Measurements from ENCODE around the gene EFNA5. TPM values are rescaled to one million over a fixed set of nuclear protein-coding genes. Genes with fewer than 3 reads are reported as not detected.

Gene EFNA5
- total RNA-seq, 1 donor from 2014 or later, result 11.8 TPM

DNA sequence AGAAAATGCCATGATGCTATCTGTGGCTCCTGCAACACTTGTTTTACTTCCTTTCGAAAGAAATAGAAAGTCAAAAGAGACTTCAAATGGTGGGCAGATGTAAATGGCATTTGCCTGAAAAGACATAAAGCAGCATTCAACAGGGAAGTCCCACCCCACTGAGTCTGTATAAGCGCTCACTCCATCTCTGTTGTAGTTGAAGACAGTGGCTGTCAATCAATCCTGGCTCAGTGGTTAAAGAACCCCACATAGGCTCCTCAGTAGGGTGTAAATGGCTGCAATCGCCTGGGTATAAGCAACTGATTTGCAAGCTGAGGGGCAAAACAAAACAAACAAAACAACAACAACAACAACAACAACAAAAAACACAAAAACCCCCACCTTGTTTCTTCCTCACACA, 158.7 kb downstream of the EFNA5 start:
- no peak for DNase-seq (ENCODE audit: extremely low spot score in 2 of 2)
- intact Hi-C loops (cut with DNase I), result no loop called here
- Histone ChIP-seq H3K36me3 (no peaks in the 10 kb centered on the region), H3K27me3 (no peaks in the 10 kb centered on the region), H3K27ac (no peak overlapping the region), H3K9me3 (no peaks in the 10 kb centered on the region), H3K4me1 (no peaks in the 10 kb centered on the region), H3K4me3 (no peak overlapping the region)
- TF ChIP-seq POLR2A (IDR thresholded peaks at IDR 0.05) (no peak), POLR2AphosphoS5 (IDR thresholded peaks at IDR 0.05; ENCODE audit: insufficient read depth in 1 of 2, low read depth in 1 of 2) (no peak), CTCF (IDR thresholded peaks at IDR 0.05) (no peak)

GRCh38 chr5:107510125-107510524, 160.6 kb downstream of the EFNA5 start:
- TF ChIP-seq CTCF (IDR thresholded peaks at IDR 0.05), result no peak
- TF ChIP-seq POLR2A (IDR thresholded peaks at IDR 0.05), result no peak
- TF ChIP-seq POLR2AphosphoS5 (IDR thresholded peaks at IDR 0.05; ENCODE audit: insufficient read depth in 1 of 2, low read depth in 1 of 2), result no peak
- H3K27me3 ChIP-seq, result no peaks in the 10 kb centered on the region
- no peaks in the 10 kb centered on the region for H3K36me3 ChIP-seq
- intact Hi-C loops (cut with DNase I), result no loop called here
- no peak for DNase-seq (ENCODE audit: extremely low spot score in 2 of 2)
- H3K27ac ChIP-seq, result no peak overlapping the region
- no peaks in the 10 kb centered on the region for H3K9me3 ChIP-seq
- H3K4me3 ChIP-seq, result no peak overlapping the region
- H3K4me1 ChIP-seq, result no peaks in the 10 kb centered on the region

DNA sequence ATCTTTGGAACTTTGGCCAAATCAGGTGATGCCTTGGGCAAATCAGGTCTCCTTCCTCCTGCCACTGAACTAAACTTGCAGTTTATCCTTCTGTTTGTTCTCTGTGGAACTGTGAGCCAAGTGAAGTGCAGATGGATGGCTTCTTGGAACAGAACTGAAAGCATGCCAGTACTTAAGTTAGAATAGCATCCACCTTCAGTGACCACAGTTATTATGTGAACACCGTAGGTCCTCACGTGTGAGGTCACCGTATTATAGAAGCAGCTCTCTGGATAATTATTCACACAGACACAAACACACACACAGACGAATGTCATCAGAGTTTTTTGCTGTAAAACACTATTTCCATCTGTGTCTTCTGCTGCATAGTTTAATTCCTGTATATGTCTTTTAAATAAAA, 162.6 kb downstream of the EFNA5 start:
- no peak for DNase-seq (ENCODE audit: extremely low spot score in 2 of 2)
- TF ChIP-seq CTCF (IDR thresholded peaks at IDR 0.05) (no peak), POLR2AphosphoS5 (IDR thresholded peaks at IDR 0.05; ENCODE audit: insufficient read depth in 1 of 2, low read depth in 1 of 2) (no peak), POLR2A (IDR thresholded peaks at IDR 0.05) (no peak)
- intact Hi-C loops (cut with DNase I), result no loop called here
- Histone ChIP-seq H3K27me3 (no peaks in the 10 kb centered on the region), H3K4me1 (no peaks in the 10 kb centered on the region), H3K4me3 (no peak overlapping the region), H3K36me3 (no peaks in the 10 kb centered on the region), H3K9me3 (no peaks in the 10 kb centered on the region), H3K27ac (no peak overlapping the region)

DNA sequence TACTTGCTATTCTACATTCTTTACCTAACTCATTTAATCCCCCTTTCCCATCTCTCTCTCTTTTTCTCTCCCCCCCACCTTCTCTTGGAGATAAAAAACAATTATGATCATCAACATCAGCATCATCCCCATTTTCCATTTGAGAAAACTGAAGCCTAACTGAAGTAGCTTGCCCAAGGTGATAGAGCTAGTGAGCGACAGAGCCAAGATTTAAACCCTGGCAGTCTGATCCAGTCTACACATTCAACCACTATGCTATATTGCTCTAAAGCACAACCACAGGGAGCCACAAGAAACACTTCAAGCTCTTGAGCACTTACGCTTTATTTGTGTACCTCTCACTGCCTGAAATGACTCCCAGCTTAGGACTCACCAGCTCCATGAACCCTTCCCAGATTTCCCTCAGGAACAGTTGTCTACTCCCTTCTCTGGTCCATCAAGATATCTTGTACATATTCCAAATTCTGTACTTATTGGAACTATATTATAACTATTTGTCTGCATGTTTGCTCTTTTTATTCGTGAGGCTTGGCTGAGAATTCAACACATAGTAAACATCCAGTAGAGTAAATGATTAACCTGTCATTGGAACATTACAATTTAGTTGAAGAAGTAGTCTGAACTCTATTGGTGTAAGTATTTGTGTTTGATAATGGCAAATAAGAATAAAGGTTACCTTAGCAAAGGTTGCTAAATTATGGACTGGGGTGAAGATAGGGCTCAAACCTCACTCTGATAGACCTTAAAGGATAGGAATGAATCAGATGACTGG, 164.8 kb downstream of the EFNA5 start:
- H3K4me3 ChIP-seq, result no peak overlapping the region
- no peak for TF ChIP-seq POLR2A (IDR thresholded peaks at IDR 0.05)
- no peak for TF ChIP-seq CTCF (IDR thresholded peaks at IDR 0.05)
- no peak for TF ChIP-seq POLR2AphosphoS5 (IDR thresholded peaks at IDR 0.05; ENCODE audit: insufficient read depth in 1 of 2, low read depth in 1 of 2)
- no peaks in the 10 kb centered on the region for H3K4me1 ChIP-seq
- H3K27ac ChIP-seq, result no peak overlapping the region
- no peak for DNase-seq (ENCODE audit: extremely low spot score in 2 of 2)
- no peaks in the 10 kb centered on the region for H3K27me3 ChIP-seq
- intact Hi-C loops (cut with DNase I), result no loop called here
- H3K9me3 ChIP-seq, result no peaks in the 10 kb centered on the region
- H3K36me3 ChIP-seq, result no peaks in the 10 kb centered on the region

DNA sequence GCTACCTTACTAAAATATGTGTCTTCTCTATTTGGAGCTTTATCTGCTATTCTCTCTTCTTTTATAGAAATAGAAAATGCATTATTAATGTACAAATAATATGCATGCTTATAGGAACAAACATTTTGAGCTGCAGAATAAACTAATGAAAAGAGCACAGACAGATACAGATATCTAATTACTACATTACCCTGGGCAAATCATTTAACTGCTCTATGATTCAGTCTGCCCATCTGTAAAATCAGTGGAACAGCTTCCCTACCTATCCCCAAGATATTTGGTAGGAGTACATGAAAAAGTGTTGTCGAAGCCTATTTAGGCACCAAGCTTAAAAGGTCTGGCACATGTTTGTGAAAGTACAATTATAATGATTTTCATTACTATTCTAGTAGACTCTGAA, 166.3 kb downstream of the EFNA5 start:
- TF ChIP-seq CTCF (IDR thresholded peaks at IDR 0.05) (no peak), POLR2A (IDR thresholded peaks at IDR 0.05) (no peak), POLR2AphosphoS5 (IDR thresholded peaks at IDR 0.05; ENCODE audit: insufficient read depth in 1 of 2, low read depth in 1 of 2) (no peak)
- Histone ChIP-seq H3K9me3 (no peaks in the 10 kb centered on the region), H3K27ac (no peak overlapping the region), H3K27me3 (no peaks in the 10 kb centered on the region), H3K36me3 (no peaks in the 10 kb centered on the region), H3K4me3 (no peak overlapping the region), H3K4me1 (peaks cover under 1% of the 10 kb centered on the region)
- intact Hi-C loops (cut with DNase I), result no loop called here
- no peak for DNase-seq (ENCODE audit: extremely low spot score in 2 of 2)

Data from vagina (tissue), 2 donors.